Stomach (tissue), 9 donors: ENCODE results near the gene GM2A. TPM values are rescaled to one million over a fixed set of nuclear protein-coding genes. Genes with fewer than 3 reads are reported as not detected.

Experiments
- DNase-seq, 2 donors: peaks; one replicate each; pipeline versions ENCODE4 v3.0.0 to v3.0.0-alpha.2; 2013 to 2019
- H3K27ac ChIP-seq, 5 donors: fragments of 200-600 bp in 4 of 5; sonication (generic) in 4 of 5; one replicate each; pipeline ENCODE4 v1.5.1; 2013 to 2019; ENCODE audit warnings: mild to moderate bottlenecking in 1 of 5, moderate library complexity in 1 of 5
- H3K27me3 ChIP-seq, 3 donors: fragments of 200-600 bp; sonication (generic); one replicate each; pipeline ENCODE4 v1.5.1; 2017 to 2019; ENCODE audit warnings: mixed run types in 1 of 3
- H3K36me3 ChIP-seq, 4 donors: fragments of 200-600 bp; sonication (generic); 1 replicate in 3 of 4; 2 replicates in 1 of 4; pipeline ENCODE4 v1.5.1; 2016 to 2019
- H3K4me1 ChIP-seq, 4 donors: fragments of 200-600 bp; sonication (generic); one replicate each; pipeline ENCODE4 v1.5.1; 2016 to 2019
- H3K4me3 ChIP-seq, 4 donors: fragments of 200-600 bp; sonication (generic) in 3 of 4; one replicate each; pipeline ENCODE4 v1.5.1; 2016 to 2019; ENCODE audit warnings: mild to moderate bottlenecking in 1 of 4
- H3K9me3 ChIP-seq, 4 donors: fragments of 200-600 bp; sonication (generic); one replicate each; pipeline ENCODE4 v1.5.1; 2016 to 2019
- CTCF ChIP-seq, 7 experiments: fragments of 450-650 bp in 4 of 7; fragments of 200-600 bp in 3 of 7; sonication (generic) in 3 of 7; IDR thresholded peaks; one replicate each; pipeline ENCODE4 v1.5.1; 2016 to 2019; ENCODE audit warnings: antibody characterized with exemption in 7 of 7, control low read depth in 2 of 7, mild to moderate bottlenecking in 1 of 7
- EP300 ChIP-seq: sonication (generic); formaldehyde crosslinking; IDR thresholded peaks from one replicate; pipeline ENCODE4 v1.6.1; 2017; ENCODE audit warnings: antibody characterized with exemption
- POLR2A ChIP-seq, 4 donors: fragments of 450-650 bp; IDR thresholded peaks; one replicate each; pipeline ENCODE4 v1.6.1; 2016; ENCODE audit warnings: antibody characterized with exemption in 4 of 4, control low read depth in 2 of 4, mild to moderate bottlenecking in 1 of 4, moderate library complexity in 1 of 4
- POLR2AphosphoS5 ChIP-seq, 3 donors: sonication (generic); formaldehyde crosslinking; IDR thresholded peaks; one replicate each; pipeline ENCODE4 v1.6.1; 2016; ENCODE audit warnings: antibody characterized with exemption in 3 of 3
- WGBS, 5 donors: extraction: QIAGEN DNeasy Blood & Tissue Kit in 3 of 5; methylation state at CpG; one replicate each; pipeline versions ENCODE4 v1.1.5 to v1.1.7; 2013 to 2018; 5-methylcytosine and 5-hydroxymethylcytosine counted together
- intact Hi-C: fragments of 100-400 bp; cut with DNase I; formaldehyde crosslinking; loops from one replicate; pipeline ENCODE4 v1.15.1; 2023; ENCODE audit warnings: low total_unique reads
- polyA plus RNA-seq, 3 donors: library from polyadenylated mRNA; stranded (reverse); fragments of 200-250 nt; gene quantifications; one replicate each; pipeline ENCODE4 v1.2.3, GENCODE V29; 2013
- total RNA-seq, 5 donors: library from RNA; depleted of rRNA; stranded (reverse); fragments of >200 nt; gene quantifications; one replicate each; pipeline versions ENCODE4 v1.1.0 to v1.2.3, GENCODE V29; 2014 to 2016
- donor health status: healthy with polysubstance abuse.
- donor health status: Bipolar disorder and iron deficiency.
- donor health status: healthy.

Gene GM2A
- total and polyA plus RNA-seq, 8 donors, result 3.2 to 57.2 (median 17.6) TPM

GRCh38 chr5:151223447-151224264 is 29.3 kb upstream of the GM2A start, which contains the start of gene CCDC69:
TSS of gene CCDC69 (minus strand) at chr5:151224092. CDS start at chr5:151223970, 122 bp downstream.
- H3K27ac ChIP-seq, result peak within 1 kb of the TSS; percentile 80 to 94 (median 87)
- peak within 1 kb of the TSS; percentile 73 to 95 (median 82) for H3K4me3 ChIP-seq
- TF ChIP-seq POLR2A (IDR thresholded peaks at IDR 0.05) (no peak), EP300 (no peak), CTCF (IDR thresholded peaks at IDR 0.05) (peak in 1 of 7 experiments; percentile 18), POLR2AphosphoS5 (IDR thresholded peaks at IDR 0.05) (peak; percentile 31 to 73 (median 67))
- H3K4me1 ChIP-seq, result peaks cover 20 to 55% (median 42%) of the 10 kb centered on the region in 4 donors
- H3K27me3 ChIP-seq, result no peaks in the 10 kb centered on the region
- intact Hi-C loops, result no loop called here
- DNase-seq, result peak; percentile 78 to 92
- WGBS, 5 donors, result 1% methylated on average over 40 to 58 of the region's 58 CpGs
- H3K9me3 ChIP-seq, result no peaks in the 10 kb centered on the region
- H3K36me3 ChIP-seq, result no peaks in the 10 kb centered on the region

- DNase-seq, result no peak
- Histone ChIP-seq H3K4me1 (peaks cover 20 to 48% (median 39%) of the 10 kb centered on the region in 4 donors), H3K36me3 (no peaks in the 10 kb centered on the region), H3K9me3 (no peaks in the 10 kb centered on the region), H3K27me3 (no peaks in the 10 kb centered on the region), H3K4me3 (peak overlapping the region; percentile 73 to 95 (median 82)), H3K27ac (peak overlapping the region in 4 of 5 donors; percentile 80 to 94 (median 90))
- intact Hi-C loops, result no loop called here
- TF ChIP-seq POLR2AphosphoS5 (IDR thresholded peaks at IDR 0.05), result no peak
- no peak for TF ChIP-seq CTCF (IDR thresholded peaks at IDR 0.05)
- no peak for TF ChIP-seq EP300
- WGBS, 5 donors, result 74 to 89% (median 85%) methylated on average over 6 of the region's 6 CpGs
Observed at GRCh38 chr5:151224372-151224771, 28.6 kb upstream of the GM2A start.

- TF ChIP-seq EP300, result no peak
- no peak for TF ChIP-seq POLR2AphosphoS5 (IDR thresholded peaks at IDR 0.05)
- no peak overlapping the region for H3K27ac ChIP-seq
- no peak overlapping the region for H3K4me3 ChIP-seq
- DNase-seq, result no peak
- intact Hi-C loops, result no loop called here
- no peaks in the 10 kb centered on the region for H3K9me3 ChIP-seq
- H3K36me3 ChIP-seq, result no peaks in the 10 kb centered on the region
- H3K4me1 ChIP-seq, result peaks cover 20 to 43% (median 39%) of the 10 kb centered on the region in 4 donors
- no peaks in the 10 kb centered on the region for H3K27me3 ChIP-seq
- 94 to 99% (median 96%) methylated on average over 4 of the region's 4 CpGs for WGBS, 5 donors
Observed at GRCh38 chr5:151225071-151225470, 27.9 kb upstream of the GM2A start.

- H3K27ac ChIP-seq, result no peak overlapping the region
- H3K4me3 ChIP-seq, result no peak overlapping the region
- TF ChIP-seq CTCF (IDR thresholded peaks at IDR 0.05) (no peak), EP300 (no peak), POLR2A (IDR thresholded peaks at IDR 0.05) (no peak), POLR2AphosphoS5 (IDR thresholded peaks at IDR 0.05) (no peak)
- DNase-seq, result no peak
- intact Hi-C loops, result no loop called here
- H3K27me3 ChIP-seq, result no peaks in the 10 kb centered on the region
- H3K36me3 ChIP-seq, result no peaks in the 10 kb centered on the region
- whole genome bisulfite sequencing, 5 donors, result 77 to 83% (median 82%) methylated on average over 5 of the region's 5 CpGs
- peaks cover 18 to 39% (median 36%) of the 10 kb centered on the region in 4 donors for H3K4me1 ChIP-seq
- H3K9me3 ChIP-seq, result no peaks in the 10 kb centered on the region
Observed at GRCh38 chr5:151225475-151225874, 27.5 kb upstream of the GM2A start.
